Tibial nerve (tissue), 3 donors: ENCODE data around the gene HEBP1.

Experiments used
- CTCF ChIP-seq, 5 experiments: fragments of 200-600 bp in 3 of 5; fragments of 450-650 bp in 2 of 5; sonication (generic) in 3 of 5; IDR thresholded peaks; one replicate each; pipeline ENCODE4 v1.5.1; 2016 to 2019; ENCODE audit warnings: antibody characterized with exemption in 5 of 5, mild to moderate bottlenecking in 3 of 5, moderate library complexity in 2 of 5
- POLR2A ChIP-seq, 2 donors: fragments of 450-650 bp; IDR thresholded peaks; one replicate each; pipeline ENCODE4 v1.6.1; 2017; ENCODE audit warnings: antibody characterized with exemption in 2 of 2, mild to moderate bottlenecking in 2 of 2, moderate library complexity in 2 of 2

GRCh38 chr12:13008741-13009380 lies 8.8 kb upstream of the HEBP1 start:
- TF ChIP-seq CTCF (IDR thresholded peaks at IDR 0.05): no peak
- TF ChIP-seq POLR2A (IDR thresholded peaks at IDR 0.05): no peak
